ENCODE results near the gene CD68. TPM values are rescaled to one million over a fixed set of nuclear protein-coding genes. Genes with fewer than 3 reads are reported as not detected.

The CD68 gene
- total and polyA plus RNA-seq, 2 experiments from 2014 or later = 0.23 to 0.39 TPM

DNA sequence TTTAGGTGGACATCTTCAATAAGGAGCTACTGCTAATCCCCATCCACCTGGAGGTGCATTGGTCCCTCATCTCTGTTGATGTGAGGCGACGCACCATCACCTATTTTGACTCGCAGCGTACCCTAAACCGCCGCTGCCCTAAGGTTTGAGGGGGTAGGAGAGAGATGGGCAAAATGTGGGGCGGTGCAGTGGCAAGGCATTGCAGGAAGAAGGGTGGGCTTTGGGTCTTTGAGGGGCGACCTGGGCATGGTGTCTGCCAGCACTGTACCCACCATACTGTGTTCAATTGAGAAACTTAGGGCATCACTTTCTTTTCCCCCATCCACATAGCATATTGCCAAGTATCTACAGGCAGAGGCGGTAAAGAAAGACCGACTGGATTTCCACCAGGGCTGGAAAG is 9.1 kb upstream of the CD68 start:
- no peak for TF ChIP-seq CTCF (IDR thresholded peaks at IDR 0.05; ENCODE audit: low read depth, low read length)
- DNase-seq (ENCODE audit: low read depth in 1 of 2, low spot score in 1 of 2) = no peak
- Histone ChIP-seq H3K36me3 (peaks cover 25% of the 10 kb centered on the region), H3K9me3 (ENCODE audit: low read depth) (no peaks in the 10 kb centered on the region), H3K27ac (no peak overlapping the region), H3K4me1 (ENCODE audit: low read depth) (no peaks in the 10 kb centered on the region), H3K4me3 (no peak overlapping the region), H3K27me3 (no peaks in the 10 kb centered on the region)

GRCh38 chr17:7572338-7572587 is 7.2 kb upstream of the CD68 start:
- TF ChIP-seq CTCF (IDR thresholded peaks at IDR 0.05; ENCODE audit: low read depth, low read length) = no peak
- Histone ChIP-seq H3K27me3 (no peaks in the 10 kb centered on the region), H3K9me3 (ENCODE audit: low read depth) (no peaks in the 10 kb centered on the region), H3K4me1 (ENCODE audit: low read depth) (no peaks in the 10 kb centered on the region), H3K27ac (peak overlapping the region; percentile 80), H3K4me3 (peak overlapping the region; percentile 33), H3K36me3 (peaks cover 39% of the 10 kb centered on the region)
- DNase-seq (ENCODE audit: low read depth in 1 of 2, low spot score in 1 of 2) = no peak

DNA sequence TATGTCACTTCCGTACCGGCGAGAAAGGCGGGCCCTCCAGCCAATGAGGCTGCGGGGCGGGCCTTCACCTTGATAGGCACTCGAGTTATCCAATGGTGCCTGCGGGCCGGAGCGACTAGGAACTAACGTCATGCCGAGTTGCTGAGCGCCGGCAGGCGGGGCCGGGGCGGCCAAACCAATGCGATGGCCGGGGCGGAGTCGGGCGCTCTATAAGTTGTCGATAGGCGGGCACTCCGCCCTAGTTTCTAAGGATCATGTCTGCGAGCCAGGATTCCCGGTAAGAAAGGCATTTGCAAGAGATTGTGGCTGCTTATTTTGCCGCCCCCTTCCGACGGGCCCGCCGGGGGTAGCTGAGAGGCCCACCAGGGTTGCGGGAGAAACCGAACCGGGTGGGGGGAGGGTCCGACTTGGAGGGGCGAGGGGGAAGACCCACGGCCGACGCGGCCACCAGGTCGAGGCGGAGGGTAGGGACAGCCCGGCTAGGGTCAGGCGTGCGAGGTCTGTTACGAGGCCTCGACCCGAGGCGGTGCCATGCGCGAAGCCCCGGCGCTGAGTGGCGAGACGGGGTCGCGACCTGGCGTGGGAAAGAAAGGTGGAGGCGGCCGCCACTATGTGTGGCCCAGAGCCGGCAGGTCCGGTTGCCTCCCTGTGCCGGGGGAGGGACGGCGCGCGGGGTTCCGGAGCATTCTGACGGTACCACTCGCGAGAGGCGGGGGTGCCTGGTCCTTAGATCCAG is 6.7 kb upstream of the CD68 start:
- Histone ChIP-seq H3K4me1 (ENCODE audit: low read depth) (no peaks in the 10 kb centered on the region), H3K9me3 (ENCODE audit: low read depth) (no peaks in the 10 kb centered on the region), H3K27ac (peak overlapping the region; percentile 93), H3K36me3 (peaks cover 41% of the 10 kb centered on the region), H3K27me3 (no peaks in the 10 kb centered on the region), H3K4me3 (peak overlapping the region; percentile 84)
- no peak for TF ChIP-seq CTCF (IDR thresholded peaks at IDR 0.05; ENCODE audit: low read depth, low read length)
- peak; percentile 99 to 100 for DNase-seq (ENCODE audit: low read depth in 1 of 2, low spot score in 1 of 2)

DNA sequence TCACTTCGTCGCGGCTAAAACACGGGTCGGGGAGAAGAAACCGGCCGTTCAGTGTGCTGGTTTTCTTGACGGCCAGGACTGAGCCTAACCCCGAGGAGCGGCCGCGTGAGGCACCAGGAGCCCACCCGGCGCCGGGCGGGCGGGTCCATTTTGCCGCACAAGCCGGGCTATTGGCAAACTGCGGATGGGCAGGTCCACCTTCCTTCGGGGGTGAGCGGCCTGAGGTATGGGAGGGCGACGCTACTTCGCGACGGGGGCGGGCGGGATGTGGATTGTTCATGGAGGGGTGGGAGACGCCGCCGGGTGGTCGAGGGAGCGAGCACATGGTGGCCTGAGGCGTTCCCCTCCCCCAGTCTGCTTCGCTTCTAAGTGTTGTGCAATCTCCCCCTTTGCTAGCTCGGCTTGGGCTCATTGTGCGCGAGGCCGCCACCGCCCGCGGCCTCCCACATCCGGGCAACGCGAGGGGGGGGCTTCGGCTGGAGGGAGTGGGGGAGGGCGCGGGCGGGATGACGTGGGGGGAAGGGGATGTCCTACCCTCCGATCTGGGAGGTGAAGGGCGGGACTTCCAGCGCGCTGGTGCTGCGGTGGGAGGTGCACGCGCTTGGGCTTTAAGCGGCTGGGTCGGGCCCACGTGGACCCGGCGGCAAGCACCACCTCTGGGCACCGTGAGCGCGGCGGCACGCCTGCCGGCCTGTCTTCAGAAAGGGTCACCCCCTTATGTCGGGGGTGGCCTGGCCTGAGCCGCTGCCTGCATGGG is 5.9 kb upstream of the CD68 start:
- no peaks in the 10 kb centered on the region for H3K4me1 ChIP-seq (ENCODE audit: low read depth)
- peak; percentile 94 to 97 for DNase-seq (ENCODE audit: low read depth in 1 of 2, low spot score in 1 of 2)
- no peak for TF ChIP-seq CTCF (IDR thresholded peaks at IDR 0.05; ENCODE audit: low read depth, low read length)
- peak overlapping the region; percentile 84 for H3K4me3 ChIP-seq
- H3K27me3 ChIP-seq = no peaks in the 10 kb centered on the region
- H3K36me3 ChIP-seq = peaks cover 47% of the 10 kb centered on the region
- H3K9me3 ChIP-seq (ENCODE audit: low read depth) = no peaks in the 10 kb centered on the region
- peak overlapping the region; percentile 93 for H3K27ac ChIP-seq

GRCh38 chr17:7574176-7574953 is 5.1 kb upstream of the CD68 start:
- H3K27me3 ChIP-seq = no peaks in the 10 kb centered on the region
- H3K36me3 ChIP-seq = peaks cover 52% of the 10 kb centered on the region
- no peaks in the 10 kb centered on the region for H3K9me3 ChIP-seq (ENCODE audit: low read depth)
- H3K4me1 ChIP-seq (ENCODE audit: low read depth) = no peaks in the 10 kb centered on the region
- peak overlapping the region; percentile 84 for H3K4me3 ChIP-seq
- no peak for TF ChIP-seq CTCF (IDR thresholded peaks at IDR 0.05; ENCODE audit: low read depth, low read length)
- DNase-seq (ENCODE audit: low read depth in 1 of 2, low spot score in 1 of 2) = no peak
- H3K27ac ChIP-seq = peak overlapping the region; percentile 25
